Measurements from ENCODE around the gene ALOX5.
"Not testable (repeated sequence)": the region's sequence is repeated elsewhere in the genome, so short reads cannot be mapped to it uniquely, and the experiment has no call there.

ALOX5 gene

GRCh38 chr10:45471059-45471458 lies 97.0 kb downstream of the ALOX5 start:
- no peak for DNase-seq

DNA sequence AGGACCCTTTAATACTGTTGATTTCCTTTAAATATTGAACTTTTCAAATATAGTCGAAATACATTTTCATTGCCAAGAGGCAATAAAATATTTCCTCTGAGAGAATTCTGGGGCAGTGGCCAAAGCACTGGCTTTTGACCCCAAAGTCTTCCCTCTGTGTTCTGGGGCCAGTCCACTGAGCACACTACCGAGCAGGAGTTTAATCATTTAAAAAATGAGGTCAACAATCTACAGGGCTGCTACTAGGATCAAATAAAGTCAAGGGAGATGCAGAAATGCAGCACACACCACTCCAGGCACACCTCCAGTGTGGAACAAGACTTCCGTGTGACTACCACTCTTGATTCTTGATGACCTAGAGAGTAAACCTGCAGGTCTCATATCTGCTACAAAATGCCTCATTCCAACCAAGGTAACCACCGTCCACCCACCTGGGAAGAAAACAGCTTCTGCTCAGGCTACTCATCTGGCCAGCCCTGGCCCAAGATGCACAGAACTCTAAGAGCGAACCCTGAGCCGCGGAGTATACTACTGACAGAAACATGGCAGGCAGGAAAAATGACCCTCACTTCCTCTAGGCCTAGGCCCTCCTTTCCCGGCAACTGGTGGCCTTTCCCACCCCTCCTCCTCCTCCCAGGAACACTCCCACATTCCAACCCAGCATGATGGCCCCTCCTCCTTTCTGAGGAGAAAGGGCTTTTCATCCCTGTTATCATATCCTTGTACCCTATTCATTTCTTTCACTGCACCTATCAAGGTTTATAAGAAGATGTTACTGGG lies 97.7 kb downstream of the ALOX5 start:
- DNase-seq, result no peak

DNA sequence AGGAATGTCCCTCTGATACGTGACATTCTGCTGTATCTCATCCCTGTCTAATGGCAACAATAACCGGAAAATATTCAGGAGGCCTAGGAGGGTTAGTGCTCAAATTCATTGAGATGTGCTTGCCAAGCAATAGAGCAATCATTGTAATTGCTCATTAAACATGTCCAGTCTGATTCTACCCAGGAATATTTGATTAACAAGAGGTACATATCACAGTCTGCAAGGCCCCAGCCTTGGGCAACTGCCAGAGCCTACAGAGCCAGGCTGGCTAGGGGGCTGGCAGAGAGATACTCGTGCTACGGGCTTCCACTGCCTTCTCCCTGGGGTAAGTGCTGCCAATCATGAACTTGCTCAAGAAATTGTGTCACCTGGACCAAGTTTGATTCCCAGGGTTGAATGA lies 99.1 kb downstream of the ALOX5 start:
- no peak for DNase-seq

DNA sequence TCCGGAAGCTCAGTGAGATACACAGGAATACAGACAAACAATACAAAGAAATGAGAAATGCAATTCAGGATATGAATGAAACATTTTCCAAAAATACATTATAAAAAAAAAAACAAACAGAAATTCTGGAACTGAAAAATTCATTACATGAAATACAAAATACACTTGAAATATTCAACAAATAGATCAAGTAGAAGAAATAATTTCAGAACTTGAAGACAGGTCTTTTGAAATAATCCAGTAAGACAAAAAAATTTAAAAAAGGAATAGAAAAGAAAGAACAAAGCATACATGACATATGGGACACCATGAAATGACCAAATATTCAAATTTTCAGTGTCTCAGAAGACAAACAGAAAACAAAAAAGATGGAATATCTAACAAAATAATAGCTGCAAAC lies 102.5 kb downstream of the ALOX5 start:
- DNase-seq, result no peak

GRCh38 chr10:45480294-45480693 lies 106.3 kb downstream of the ALOX5 start:
- no peak for DNase-seq

- not testable (repeated sequence) for DNase-seq
These were observed 107.1 kb downstream of the ALOX5 start for GRCh38 chr10:45481100-45481499.

DNA sequence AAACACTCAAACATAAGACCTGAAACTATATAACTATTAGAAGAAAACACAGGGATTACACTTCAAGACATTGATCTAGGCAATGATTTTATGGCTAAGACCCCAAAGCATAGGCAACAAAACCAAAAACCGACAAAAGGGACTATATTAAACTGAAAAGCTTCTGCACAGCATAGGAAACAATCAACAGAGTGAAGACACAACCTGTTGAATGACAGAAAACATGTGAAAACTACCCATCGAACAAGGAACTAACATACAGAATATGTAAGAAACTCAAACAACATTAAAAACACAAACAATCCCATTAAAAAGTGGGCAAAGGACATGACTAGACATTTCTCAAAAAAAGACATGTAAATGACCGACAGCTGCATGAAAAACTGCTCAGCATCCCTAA lies 109.0 kb downstream of the ALOX5 start:
- DNase-seq, result no peak

- DNase-seq, result no peak
These were observed 113.7 kb downstream of the ALOX5 start for GRCh38 chr10:45487735-45488134.

DNA sequence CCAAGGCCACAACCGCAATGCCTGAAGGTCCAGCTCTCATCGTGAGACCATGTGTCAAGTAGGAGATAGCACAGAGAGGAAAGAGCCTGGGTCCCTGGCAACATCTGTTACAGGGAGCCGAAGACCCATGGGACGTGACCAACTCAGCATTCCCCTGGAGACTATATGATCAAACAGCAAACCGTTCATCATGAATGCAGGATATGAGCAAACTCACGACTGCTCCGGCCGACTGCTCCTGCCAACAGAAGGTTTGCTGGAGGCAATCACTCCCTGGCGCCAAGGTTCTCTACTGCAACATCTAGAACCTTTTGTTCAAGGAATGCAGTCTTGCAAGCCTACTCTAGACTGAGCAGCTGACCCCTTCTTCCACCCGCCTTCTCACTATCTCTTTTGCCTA lies 114.3 kb downstream of the ALOX5 start:
- no peak for DNase-seq

DNA sequence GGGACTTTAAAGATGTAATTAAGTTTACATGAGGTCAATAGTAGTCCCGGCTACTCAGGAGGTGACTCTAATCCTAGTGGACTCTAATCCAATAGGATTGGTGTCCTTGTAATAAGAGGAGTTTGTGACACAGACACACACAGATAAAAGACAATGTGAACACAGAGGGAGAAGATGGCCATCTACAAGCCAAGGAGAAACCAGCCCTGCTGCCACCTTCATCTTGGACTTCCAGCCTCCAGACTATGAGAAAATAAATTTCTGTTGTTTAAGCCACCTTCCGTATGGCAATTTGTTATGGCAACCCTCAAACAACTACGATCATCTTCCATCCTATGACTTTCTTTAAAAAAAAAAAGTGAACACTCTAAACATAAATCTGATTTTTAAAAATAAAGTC lies 116.3 kb downstream of the ALOX5 start:
- no peak for DNase-seq

- DNase-seq, result no peak
These were observed 117.0 kb downstream of the ALOX5 start for GRCh38 chr10:45491061-45491460.

Measured in activated T-cell treated with anti-CD3 and anti-CD28 coated beads for 4 hours (primary cell).